Stimulated activated CD4-positive, alpha-beta T cell treated with anti-CD3 and anti-CD28 coated beads, Interleukin-15, amount 100 ng/mL, for 24 hours (primary cell): ENCODE measurements around the gene P2RY11.

ENCODE experiments used
- DNase-seq: peaks from one replicate; pipeline ENCODE4 v3.0.0-alpha.2; 2020

Gene P2RY11

GRCh38 chr19:10113964-10114650 lies 2.6 kb downstream of the P2RY11 start:
- DNase-seq: peak; percentile 61

- DNase-seq: peak; percentile 55
These were observed 3.3 kb downstream of the P2RY11 start for GRCh38 chr19:10114651-10115391.

GRCh38 chr19:10115392-10116084 lies 4.0 kb downstream of the P2RY11 start:
- no peak for DNase-seq

- DNase-seq: no peak
These were observed 4.8 kb downstream of the P2RY11 start for GRCh38 chr19:10116085-10116865.

- no peak for DNase-seq
These were observed 5.5 kb downstream of the P2RY11 start for GRCh38 chr19:10116866-10117616.

- no peak for DNase-seq
These were observed 7.5 kb downstream of the P2RY11 start for GRCh38 chr19:10118960-10119359.

- DNase-seq: no peak
These were observed 9.2 kb downstream of the P2RY11 start for GRCh38 chr19:10120538-10121189.

- no peak for DNase-seq
These were observed 10.6 kb downstream of the P2RY11 start for GRCh38 chr19:10122045-10122444.

GRCh38 chr19:10124429-10124828 lies 12.9 kb downstream of the P2RY11 start:
- DNase-seq: no peak

GRCh38 chr19:10126213-10126639 lies 14.7 kb downstream of the P2RY11 start:
- DNase-seq: no peak

GRCh38 chr19:10132905-10133304 lies 21.4 kb downstream of the P2RY11 start:
- no peak for DNase-seq

- no peak for DNase-seq
These were observed 22.1 kb downstream of the P2RY11 start for GRCh38 chr19:10133596-10133995.

- no peak for DNase-seq
These were observed 22.5 kb downstream of the P2RY11 start for GRCh38 chr19:10134040-10134439.

GRCh38 chr19:10135551-10136334 lies 24.2 kb downstream of the P2RY11 start:
- no peak for DNase-seq

- DNase-seq: no peak
These were observed 25.4 kb downstream of the P2RY11 start for GRCh38 chr19:10136936-10137335.

GRCh38 chr19:10137751-10138682 lies 26.5 kb downstream of the P2RY11 start:
- no peak for DNase-seq

GRCh38 chr19:10138879-10139795 lies 27.6 kb downstream of the P2RY11 start:
- DNase-seq: no peak

- no peak for DNase-seq
These were observed 28.5 kb downstream of the P2RY11 start for GRCh38 chr19:10139952-10140351.

- DNase-seq: no peak
These were observed 30.0 kb downstream of the P2RY11 start for GRCh38 chr19:10141479-10141878.
